Embryonic facial prominence (tissue), 1 donor: Measurements from ENCODE around the gene GALR3.

Experiments used
- DNase-seq: peaks from one replicate; pipeline ENCODE4 v3.0.0-alpha.2; 2016; ENCODE audit errors: extremely low spot score

Gene GALR3

DNA sequence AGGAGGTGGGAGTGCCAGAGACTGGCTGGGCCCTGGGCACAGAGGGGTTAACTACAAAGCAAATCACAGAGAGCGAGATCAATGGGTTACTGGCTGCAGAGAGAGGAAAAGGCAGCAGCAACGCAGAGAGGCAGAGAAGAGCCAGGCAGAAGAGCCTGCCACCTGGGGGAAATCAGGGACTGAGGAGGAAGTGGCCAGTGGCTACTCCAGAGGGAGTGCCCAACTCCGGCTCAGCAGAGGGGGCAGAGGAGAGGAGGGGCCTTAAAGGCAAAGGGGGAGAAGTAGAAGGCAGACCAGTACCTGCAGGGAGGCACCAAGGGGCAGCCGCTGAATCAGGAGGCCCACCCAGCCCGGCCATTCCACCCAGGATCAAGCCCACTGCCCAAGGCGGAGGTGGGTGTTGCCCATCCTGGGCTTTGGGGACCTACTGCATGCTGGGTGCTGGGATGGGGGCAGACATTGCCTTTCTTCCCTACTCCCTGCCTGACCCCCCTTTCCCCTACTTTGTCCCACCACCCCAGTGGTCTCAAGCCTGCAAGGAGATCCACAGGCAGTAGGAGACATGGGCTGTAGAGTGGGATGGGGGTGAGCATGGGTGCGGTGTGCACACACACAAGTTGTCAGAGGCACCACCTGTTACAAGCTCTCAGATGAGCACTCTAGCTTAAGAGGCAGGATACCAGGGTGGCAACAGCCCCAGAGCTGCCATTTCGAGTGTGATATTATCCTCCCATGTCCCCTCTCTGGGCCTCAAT lies 926 bp upstream of the GALR3 start:
- DNase-seq, result no peak

DNA sequence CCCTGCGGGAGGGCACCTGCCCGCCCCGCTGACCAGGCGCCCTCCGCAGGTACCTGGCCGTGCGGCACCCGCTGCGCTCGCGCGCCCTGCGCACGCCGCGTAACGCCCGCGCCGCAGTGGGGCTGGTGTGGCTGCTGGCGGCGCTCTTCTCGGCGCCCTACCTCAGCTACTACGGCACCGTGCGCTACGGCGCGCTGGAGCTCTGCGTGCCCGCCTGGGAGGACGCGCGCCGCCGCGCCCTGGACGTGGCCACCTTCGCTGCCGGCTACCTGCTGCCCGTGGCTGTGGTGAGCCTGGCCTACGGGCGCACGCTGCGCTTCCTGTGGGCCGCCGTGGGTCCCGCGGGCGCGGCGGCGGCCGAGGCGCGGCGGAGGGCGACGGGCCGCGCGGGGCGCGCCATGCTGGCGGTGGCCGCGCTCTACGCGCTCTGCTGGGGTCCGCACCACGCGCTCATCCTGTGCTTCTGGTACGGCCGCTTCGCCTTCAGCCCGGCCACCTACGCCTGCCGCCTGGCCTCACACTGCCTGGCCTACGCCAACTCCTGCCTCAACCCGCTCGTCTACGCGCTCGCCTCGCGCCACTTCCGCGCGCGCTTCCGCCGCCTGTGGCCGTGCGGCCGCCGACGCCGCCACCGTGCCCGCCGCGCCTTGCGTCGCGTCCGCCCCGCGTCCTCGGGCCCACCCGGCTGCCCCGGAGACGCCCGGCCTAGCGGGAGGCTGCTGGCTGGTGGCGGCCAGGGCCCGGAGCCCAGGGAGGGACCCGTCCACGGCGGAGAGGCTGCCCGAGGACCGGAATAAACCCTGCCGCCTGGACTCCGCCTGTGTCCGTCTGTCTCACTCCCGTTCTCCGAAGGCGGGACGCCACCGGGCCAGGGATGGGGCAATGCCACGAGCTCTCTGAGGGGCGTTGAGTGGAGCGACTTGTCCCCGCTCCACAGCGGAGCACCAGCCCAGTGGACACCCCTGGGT lies 1.8 kb downstream of the GALR3 start:
- DNase-seq, result no peak

DNA sequence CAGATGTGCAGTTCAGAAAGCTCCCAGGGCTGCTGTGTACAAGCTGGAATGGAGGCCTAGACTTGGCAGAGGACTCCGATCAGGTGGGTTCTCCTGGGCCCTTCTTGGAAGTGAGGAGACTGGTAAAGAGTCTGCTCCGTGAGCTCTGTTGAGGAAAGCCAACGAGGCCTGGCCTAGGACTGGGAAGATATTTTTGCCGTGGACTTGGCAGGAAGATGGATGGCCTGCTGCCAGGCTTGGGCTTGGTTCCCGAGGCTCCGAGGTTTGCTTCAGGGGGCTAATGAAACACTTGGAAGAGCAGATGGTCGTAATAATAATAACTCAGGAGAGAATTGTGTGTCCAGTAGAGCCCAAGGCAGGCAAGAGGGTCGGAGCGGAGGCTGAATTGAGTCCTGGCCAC lies 3.9 kb downstream of the GALR3 start:
- DNase-seq, result no peak

DNA sequence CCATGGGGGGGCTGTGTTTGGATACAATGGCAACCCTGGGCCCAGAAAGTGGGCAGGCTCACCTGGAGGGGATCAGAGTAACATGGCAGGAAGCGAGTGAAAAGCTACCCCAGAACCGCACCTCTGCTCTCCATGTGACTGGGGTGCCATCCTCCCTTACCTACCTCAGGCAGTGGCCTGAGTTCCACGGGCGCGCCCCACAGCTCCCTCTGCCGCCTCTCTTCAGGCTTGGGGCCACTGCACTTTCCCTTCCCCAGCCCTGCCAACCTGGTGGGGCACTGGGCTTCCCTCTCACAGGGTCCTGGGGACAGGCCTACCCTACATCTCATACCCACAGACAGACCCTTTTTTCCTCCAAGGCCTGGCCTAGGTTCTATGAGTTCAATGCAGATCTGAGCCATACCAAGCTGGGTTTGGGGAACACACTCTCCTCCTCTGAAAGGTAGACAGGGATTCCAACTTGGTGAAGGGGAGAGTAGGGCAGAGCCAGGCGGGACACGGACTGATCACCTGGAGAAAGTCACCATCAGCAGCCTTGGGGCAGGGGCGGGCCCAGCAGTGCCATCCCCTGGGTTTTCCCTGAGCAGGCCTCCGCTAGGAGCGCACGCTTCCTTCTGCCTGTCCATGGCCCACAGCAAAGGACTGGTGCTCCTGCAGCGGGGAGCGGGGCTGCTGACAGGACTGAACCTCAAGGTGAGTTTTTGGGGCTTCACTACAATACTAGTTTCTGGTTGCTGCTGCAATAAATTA lies 7.1 kb downstream of the GALR3 start:
- no peak for DNase-seq

DNA sequence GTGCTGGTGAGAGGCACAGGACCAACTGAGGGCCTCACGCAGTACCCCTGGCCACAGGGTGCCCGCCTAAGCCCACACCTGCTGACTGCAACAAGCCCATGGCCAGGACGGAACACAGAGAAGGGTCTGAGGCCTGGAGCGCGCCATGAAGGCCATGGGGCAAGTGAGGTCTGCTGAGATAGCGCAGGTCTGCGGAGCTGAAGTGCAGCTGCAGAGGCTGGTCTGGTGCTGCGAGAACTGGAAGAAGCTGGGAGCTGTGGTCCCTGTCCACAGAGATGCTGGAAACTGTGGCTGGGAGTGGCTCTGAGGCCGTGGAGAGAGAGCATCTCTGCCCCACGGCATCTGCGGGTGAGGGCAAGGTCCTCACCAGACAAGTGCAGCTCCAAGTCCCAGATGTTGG lies 8.3 kb downstream of the GALR3 start:
- DNase-seq, result no peak

DNA sequence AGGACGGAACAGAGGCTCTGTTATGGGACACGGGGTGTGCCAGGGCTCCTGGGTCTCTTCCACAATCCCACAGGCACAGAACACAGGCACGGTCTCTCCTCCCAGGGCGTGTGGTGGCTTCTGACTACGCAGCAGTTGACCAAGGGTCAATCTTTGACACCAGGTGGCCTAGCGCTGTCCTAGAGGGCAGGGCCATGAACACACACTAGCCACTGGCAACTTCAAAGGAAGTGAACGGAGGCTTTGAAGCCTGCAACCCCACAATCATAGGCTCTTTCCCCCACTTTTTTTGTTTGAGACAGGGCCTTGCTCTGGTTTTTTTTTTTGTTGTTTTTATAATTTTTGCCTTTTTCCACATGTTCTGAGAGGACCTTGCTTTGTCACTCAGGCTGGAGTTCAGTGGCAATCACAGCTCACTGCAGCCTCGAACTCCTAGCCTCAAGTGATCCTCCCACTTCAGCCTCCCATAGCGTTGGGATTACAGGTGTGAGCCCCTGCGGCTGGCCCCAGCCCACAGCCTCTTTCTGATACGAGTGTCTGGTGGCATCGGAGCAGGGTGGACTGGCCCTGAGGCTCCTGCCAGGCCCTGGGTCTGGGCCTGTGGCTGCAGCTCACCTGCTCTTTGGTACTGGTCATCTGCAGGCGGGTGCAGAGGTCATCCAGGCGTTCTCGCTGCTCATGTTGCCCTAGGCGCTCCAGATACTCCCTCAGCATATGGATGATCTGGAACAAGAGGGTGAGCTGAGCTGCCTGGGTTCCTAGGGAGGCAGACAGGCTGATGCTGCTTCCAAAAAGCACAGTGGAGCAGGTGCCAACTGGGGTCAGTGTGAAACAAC lies 9.1 kb downstream of the GALR3 start:
- no peak for DNase-seq

DNA sequence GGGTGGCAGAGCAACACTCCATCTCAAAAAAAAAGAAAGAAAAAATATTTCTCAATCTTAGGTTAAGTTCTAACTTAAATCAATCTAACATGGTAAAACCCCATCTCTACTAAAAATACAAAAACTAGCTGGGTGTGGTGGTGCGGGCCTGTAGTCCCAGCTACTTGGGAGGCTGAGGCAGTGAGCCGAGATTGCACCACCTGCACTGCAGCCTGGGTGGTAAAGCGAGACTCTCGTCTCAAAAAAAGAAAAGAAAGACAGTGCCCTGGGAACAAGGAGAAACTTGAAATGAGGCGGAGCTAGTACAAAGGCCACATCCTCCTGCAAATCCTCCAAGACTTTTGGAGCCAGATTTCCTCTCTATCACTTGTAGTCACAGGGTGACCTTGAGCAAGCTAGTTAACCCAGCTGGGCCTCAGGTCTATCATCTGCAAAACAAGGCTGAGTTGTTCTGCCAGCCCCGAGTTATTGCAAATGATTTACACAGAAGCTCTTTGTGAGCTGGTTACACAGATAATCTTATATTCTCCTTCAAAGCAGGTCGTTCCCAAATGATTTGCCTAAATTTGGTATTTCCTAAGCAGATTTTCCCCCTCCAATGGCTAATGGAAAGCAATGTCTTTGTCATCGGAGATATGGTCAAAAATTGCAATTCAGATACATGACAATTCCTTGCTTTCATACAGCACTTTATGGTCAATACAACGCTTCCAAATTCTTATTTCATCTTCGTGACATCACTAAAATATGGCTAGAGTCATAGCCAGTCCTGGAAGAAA lies 19.0 kb downstream of the GALR3 start:
- no peak for DNase-seq

DNA sequence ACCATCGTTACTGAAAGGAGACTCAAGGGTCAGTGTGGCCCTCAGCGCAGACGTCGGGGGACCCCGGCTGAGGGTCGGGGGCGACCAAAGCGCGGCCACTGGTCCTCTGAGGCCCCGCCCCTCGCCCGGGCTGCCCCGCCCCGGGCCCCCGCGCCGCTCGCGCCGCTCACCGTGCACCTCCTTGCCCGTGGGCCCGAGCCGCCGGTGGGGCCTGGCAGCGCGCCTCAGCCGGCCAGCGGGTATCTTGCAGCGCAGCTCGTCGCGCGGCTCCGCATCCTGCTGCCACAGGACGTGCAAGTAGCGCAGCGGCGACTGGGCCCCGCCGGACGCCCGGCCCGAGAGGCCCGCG lies 20.5 kb downstream of the GALR3 start:
- no peak for DNase-seq

DNA sequence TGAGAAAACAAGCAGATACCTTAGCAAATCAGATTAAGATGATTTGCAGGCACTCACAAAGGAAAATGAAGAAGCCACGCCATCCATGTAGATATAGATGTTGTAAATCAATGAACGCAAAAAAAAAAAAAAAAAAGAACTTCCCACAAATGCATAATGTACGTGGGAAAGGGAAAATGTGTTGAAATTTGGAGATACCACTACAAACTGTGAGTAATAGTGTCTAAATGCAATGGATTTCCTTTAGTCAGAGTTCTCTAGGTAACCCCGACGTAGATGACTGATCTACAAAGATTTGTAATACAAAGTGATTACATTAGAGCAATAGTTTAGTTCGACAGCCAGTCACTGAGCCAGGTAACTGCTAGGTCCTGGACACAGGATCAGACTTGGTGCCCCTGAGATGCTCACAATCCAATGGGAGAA lies 21.7 kb downstream of the GALR3 start:
- DNase-seq, result no peak

DNA sequence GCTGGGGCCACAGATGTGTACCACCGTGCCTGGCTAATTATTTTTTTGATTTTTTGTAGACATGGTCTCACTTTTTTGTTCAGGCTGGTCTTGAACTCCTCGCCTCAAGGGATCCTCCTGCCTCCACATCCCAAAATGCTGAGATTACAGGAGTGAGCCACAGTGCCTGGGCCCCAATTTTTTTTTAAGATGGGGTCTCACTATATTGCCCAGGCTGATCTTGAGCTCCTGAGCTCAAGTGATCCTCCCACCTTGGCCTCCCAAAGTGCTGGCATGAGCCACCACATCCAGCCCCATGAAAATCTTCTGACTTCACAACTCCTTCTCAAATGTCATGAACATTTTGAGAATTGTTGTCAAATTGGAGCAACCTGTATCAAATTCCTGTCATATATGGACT lies 23.3 kb downstream of the GALR3 start:
- no peak for DNase-seq

DNA sequence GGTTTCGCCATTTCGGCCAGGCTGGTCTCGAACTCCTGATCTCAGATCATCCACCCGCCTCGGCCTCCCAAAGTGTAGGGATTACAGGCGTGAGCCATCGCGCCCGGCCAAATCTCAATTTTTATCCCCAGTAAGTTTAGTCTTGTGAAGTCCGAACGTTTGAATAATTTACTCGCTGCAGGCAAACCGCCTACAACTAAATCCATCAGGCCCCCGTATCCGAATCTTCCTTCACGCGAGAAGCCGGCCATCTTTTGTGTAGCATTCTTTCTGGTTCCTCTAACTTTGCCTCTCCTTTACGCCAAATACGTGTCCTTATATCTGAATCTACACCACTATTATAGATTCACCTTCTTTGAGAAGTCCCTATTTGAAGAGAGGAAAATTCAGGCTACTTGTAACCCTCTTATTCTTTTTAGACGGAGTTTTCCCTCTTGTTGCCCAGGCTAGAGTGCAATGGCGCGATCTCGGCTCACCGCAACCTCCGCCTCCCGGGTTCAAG lies 25.5 kb downstream of the GALR3 start:
- no peak for DNase-seq

DNA sequence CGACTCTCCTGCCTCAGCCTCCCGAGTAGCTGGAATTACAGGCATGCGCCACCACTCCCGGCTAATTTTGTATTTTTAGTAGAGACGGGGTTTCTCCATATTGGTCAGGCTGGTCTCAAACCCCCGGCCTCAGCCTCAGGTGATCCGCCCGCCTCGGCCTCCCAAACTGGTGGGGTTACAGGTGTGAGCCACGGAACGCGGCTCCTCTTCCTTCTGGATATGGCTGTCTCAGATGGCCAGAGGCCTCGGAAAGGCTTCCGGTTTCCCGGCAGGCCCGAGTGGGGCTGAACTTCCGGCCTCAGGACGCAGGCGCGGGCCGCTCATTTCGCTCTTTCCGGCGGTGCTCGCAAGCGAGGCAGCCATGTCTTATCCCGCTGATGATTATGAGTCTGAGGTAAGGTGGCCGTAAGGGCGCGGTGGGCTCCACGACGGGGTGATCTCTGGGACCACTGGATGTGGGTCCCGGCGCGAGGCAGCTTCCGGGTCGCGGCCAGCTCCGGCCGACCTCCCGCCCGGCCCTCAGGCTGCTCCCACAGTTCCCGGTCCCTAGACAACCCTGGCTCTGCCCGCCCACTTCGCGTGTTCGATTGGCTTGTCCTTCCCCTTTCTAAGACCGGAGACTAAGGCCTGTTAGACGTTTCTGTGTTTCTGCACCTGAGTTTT lies 26.0 kb downstream of the GALR3 start, which contains the start of gene EIF3L:
EIF3L (plus strand) TSS at position 331 of the 663 bp plus-strand sequence; CDS start at position 362, 31 bp downstream.
- DNase-seq, result peak; percentile 78

DNA sequence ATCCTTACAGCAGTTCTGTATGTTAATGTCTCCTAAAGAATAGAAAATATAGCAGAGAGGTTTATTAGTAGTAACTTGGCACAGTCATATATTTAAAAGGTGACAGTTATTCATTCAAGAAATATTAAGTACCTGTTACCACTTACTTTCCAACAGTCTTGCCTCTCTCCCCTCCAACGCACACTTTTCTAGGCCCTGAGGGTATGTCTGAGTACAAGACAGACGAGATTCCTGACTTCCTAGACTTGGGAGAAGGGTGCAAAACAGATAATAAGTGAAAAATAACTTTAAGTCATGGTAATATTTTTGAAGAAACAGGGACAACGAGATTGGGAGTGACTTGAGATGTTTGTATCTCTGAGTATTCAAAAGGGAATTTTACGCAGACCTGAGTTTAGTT lies 27.6 kb downstream of the GALR3 start:
- no peak for DNase-seq

DNA sequence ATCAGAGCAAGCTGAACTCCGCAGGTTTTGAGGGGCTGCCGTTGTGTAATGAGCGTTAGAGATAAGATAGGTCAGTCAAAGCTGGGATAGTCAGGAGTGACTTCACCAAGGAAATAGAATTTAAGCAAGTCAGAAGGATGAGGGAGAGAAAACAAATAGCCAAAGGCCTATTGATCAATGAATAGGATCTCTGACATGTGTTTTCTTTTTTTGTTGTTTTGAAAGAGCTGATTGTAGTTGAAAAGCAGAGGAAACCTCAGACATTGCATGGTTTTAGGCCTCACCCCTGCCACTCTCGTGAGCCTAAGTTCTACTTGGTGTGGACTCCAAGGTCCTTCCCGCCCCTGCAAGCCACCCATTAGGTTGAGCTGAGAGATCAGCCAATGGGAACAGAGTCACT lies 29.2 kb downstream of the GALR3 start:
- no peak for DNase-seq

DNA sequence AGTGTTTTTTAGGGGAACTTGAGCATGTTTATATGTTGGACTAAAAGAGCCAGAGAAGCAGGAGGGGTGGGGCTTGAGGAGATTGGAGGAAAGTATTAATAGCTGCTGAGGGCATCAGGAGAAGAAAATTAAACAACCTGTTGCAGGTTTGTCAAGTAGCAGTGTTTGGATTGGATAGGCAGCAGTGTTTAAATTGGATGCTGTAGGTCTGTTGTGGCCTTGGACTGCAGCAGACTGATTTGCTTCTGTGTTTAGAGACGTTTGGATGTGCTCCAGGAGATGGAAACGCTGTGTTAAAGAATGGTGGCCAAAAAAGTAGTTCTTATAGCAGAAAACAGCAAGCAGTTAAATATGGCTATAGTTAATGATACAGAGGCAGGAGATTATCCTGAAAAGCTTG lies 31.8 kb downstream of the GALR3 start:
- DNase-seq, result no peak

DNA sequence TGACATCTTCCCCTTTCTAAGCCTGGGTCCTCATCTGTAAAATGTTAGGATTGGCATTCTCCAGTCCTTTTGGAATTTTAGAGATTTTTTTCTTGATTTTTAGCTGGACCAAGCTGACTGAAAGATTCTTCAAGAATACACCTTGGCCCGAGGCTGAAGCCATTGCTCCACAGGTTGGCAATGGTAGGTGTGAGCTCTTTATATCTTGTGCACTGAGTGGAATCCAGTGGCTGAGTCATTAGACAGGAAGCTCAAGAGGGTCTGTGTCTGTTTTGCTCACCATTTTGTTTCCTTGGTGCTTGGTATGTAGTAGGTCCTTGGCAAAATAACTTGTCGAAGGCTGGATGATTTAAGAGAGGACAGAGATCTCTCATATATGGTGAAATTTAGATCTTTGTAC lies 32.3 kb downstream of the GALR3 start:
- no peak for DNase-seq

DNA sequence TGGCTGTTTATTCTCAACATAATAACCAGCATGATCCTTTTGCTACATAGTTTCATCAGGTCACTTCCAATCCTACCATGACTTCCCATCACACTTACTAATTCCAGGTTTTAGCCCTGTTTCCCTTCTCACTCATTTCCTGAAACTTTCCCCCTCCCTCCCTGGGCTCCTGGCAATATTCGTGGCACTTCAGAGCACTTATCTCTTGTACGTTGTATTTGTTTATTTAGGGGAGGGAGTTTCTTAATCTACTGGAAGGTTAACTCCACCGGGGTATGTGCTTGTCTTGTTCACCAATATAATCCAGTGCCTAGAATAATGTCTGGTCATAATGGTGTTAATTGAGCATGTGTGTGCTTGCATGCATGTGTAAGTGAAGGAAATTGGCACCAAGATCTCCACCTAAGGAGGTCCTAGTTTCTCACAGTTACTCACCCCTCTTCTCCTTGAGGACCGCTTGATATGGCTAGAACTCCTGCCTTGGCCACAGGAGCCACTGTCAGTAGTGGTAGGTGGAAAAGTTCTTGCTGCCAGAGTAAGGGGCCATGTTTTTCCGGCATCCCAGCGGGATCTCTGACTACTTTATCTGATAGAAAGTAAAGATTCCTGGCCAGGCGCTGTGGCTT lies 37.7 kb downstream of the GALR3 start:
- DNase-seq, result no peak

DNA sequence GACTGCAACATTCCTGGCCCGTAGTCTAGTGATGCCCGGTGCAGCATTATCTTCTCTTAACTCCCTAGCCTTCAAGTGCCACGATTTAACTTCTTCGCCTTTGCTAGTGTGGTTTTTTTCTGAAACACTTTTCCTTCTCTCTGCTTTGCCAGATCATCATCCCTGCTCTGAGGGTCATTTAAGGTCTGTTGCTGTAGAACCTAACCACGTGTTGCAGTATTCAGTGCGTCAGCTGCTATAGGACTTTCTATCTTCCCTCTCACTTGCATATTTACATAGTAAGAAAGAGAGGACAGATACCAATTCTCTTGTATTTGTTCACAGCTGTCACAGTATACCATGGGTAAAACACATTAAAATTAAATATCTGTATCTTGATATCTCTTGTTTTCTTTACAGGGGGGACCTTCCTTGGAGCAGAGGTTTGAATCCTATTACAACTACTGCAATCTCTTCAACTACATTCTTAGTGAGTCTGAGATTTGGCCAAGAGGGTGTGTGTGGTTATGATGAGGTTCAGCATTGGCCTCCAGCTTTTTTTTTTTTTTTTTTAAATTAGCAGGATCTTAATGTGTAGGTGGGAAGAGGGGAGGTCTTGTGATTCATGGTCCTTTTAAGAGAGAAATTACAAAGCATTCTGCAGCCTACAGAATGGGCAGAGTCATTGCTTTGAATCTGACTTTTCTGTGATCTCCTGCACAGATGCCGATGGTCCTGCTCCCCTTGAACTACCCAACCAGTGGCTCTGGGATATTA lies 39.6 kb downstream of the GALR3 start:
- no peak for DNase-seq

DNA sequence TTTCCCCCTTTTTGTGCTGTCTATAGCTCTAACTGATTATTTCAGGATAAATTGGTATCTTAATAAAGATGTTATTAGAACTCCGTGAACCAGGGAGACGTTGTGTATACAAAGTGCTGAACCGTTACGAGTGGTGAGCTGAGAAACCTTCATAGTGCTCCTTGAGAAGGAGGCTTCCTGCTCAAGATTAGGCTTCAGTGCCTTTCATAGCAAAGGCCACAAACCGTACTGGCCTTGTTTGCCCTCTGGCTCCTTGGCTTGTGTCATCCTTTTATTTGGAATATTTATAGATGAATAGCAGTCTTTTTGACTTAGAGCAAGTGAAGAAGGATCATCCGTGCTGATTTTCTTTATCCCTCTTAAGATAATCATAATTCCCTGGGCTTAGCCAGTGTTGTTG lies 42.3 kb downstream of the GALR3 start:
- no peak for DNase-seq
